Breast epithelium (tissue), 4 donors: ENCODE measurements around the gene FKTN. TPM values are rescaled to one million over a fixed set of nuclear protein-coding genes. Genes with fewer than 3 reads are reported as not detected.

Experiments used
- DNase-seq, 2 donors: peaks; one replicate each; pipeline ENCODE4 v3.0.0-alpha.2; 2019; ENCODE audit warnings: low spot score in 2 of 2
- H3K27ac ChIP-seq, 2 donors: fragments of 200-600 bp; sonication (generic) in 1 of 2; one replicate each; pipeline ENCODE4 v1.5.1; 2016 to 2019; ENCODE audit warnings: mild to moderate bottlenecking in 1 of 2
- H3K27me3 ChIP-seq, 2 donors: fragments of 200-600 bp; sonication (generic) in 1 of 2; one replicate each; pipeline versions ENCODE4 v1.5.1 to v1.6.0; 2017 to 2019; ENCODE audit warnings: control low read depth in 1 of 2, mild to moderate bottlenecking in 1 of 2
- H3K36me3 ChIP-seq: fragments of 200-600 bp; one replicate; pipeline ENCODE4 v1.5.1; 2019
- H3K4me1 ChIP-seq, 2 donors: fragments of 200-600 bp; sonication (generic); one replicate each; pipeline ENCODE4 v1.5.1; 2016 to 2019; ENCODE audit warnings: control low read depth in 1 of 2
- H3K4me3 ChIP-seq, 3 donors: fragments of 200-600 bp; sonication (generic); 1 replicate in 2 of 3; 2 replicates in 1 of 3; pipeline ENCODE4 v1.5.1; 2016 to 2019; ENCODE audit warnings: mild to moderate bottlenecking in 3 of 3, moderate library complexity in 2 of 3
- H3K9me3 ChIP-seq, 2 donors: fragments of 200-600 bp; sonication (generic) in 1 of 2; one replicate each; pipeline ENCODE4 v1.5.1; 2016 to 2019; ENCODE audit warnings: control low read depth in 1 of 2
- CTCF ChIP-seq, 3 donors: fragments of 450-650 bp; IDR thresholded peaks; one replicate each; pipeline ENCODE4 v1.5.1; 2016 to 2017; ENCODE audit warnings: antibody characterized with exemption in 3 of 3, mild to moderate bottlenecking in 3 of 3, moderate library complexity in 3 of 3
- POLR2A ChIP-seq: fragments of 450-650 bp; IDR thresholded peaks from one replicate; pipeline ENCODE4 v1.6.1; 2016; ENCODE audit warnings: antibody characterized with exemption, mild to moderate bottlenecking, moderate library complexity
- POLR2AphosphoS5 ChIP-seq, 3 donors: sonication (generic); formaldehyde crosslinking; IDR thresholded peaks; one replicate each; pipeline ENCODE4 v1.6.1; 2017; ENCODE audit warnings: antibody characterized with exemption in 3 of 3
- intact Hi-C: fragments of 100-400 bp; cut with DNase I; formaldehyde crosslinking; loops from one replicate; pipeline ENCODE4 v1.15.1; 2023; ENCODE audit warnings: low total_unique reads
- total RNA-seq, 3 donors: library from RNA; depleted of rRNA; stranded (reverse); fragments of >200 nt; gene quantifications; one replicate each; pipeline ENCODE4 v1.1.0, GENCODE V29; 2016

The FKTN gene
- total RNA-seq, 3 donors from 2014 or later, result 9.4 to 29.0 (median 12.1) TPM

GRCh38 chr9:105639936-105640335, 82.0 kb downstream of the FKTN start:
- no peak overlapping the region for H3K27ac ChIP-seq
- H3K36me3 ChIP-seq, result no peaks in the 10 kb centered on the region
- H3K4me3 ChIP-seq, result no peak overlapping the region
- TF ChIP-seq CTCF (IDR thresholded peaks at IDR 0.05) (no peak), POLR2AphosphoS5 (IDR thresholded peaks at IDR 0.05) (no peak)
- H3K9me3 ChIP-seq, result peaks cover 0 to 7% of the 10 kb centered on the region in 2 donors
- no peaks in the 10 kb centered on the region for H3K27me3 ChIP-seq
- H3K4me1 ChIP-seq, result no peaks in the 10 kb centered on the region
- no peak for DNase-seq
- intact Hi-C loops, result no loop called here

- intact Hi-C loops, result no loop called here
These were observed 85.9 kb downstream of the FKTN start for GRCh38 chr9:105643795-105644194.

GRCh38 chr9:105646879-105647594, 89.1 kb downstream of the FKTN start:
- no peak overlapping the region for H3K27ac ChIP-seq
- peaks cover 0 to 4% of the 10 kb centered on the region in 2 donors for H3K9me3 ChIP-seq
- intact Hi-C loops, result no loop called here
- no peaks in the 10 kb centered on the region for H3K4me1 ChIP-seq
- H3K36me3 ChIP-seq, result no peaks in the 10 kb centered on the region
- DNase-seq, result no peak
- no peaks in the 10 kb centered on the region for H3K27me3 ChIP-seq
- TF ChIP-seq CTCF (IDR thresholded peaks at IDR 0.05), result no peak
- TF ChIP-seq POLR2AphosphoS5 (IDR thresholded peaks at IDR 0.05), result no peak
- no peak for TF ChIP-seq POLR2A
- no peak overlapping the region for H3K4me3 ChIP-seq

More at GRCh38 chr9:105643795-105644194, 85.9 kb downstream of the FKTN start:
- Histone ChIP-seq H3K4me3 (no peak overlapping the region), H3K36me3 (no peaks in the 10 kb centered on the region), H3K27me3 (no peaks in the 10 kb centered on the region), H3K9me3 (peaks cover 0 to 7% of the 10 kb centered on the region in 2 donors), H3K4me1 (no peaks in the 10 kb centered on the region), H3K27ac (no peak overlapping the region)
- DNase-seq, result no peak
- TF ChIP-seq CTCF (IDR thresholded peaks at IDR 0.05) (no peak), POLR2A (no peak), POLR2AphosphoS5 (IDR thresholded peaks at IDR 0.05) (no peak)

- intact Hi-C loops, result no loop called here
- no peak for DNase-seq
- no peak overlapping the region for H3K27ac ChIP-seq
- H3K4me3 ChIP-seq, result no peak overlapping the region
- no peaks in the 10 kb centered on the region for H3K9me3 ChIP-seq
- H3K27me3 ChIP-seq, result no peaks in the 10 kb centered on the region
- no peaks in the 10 kb centered on the region for H3K4me1 ChIP-seq
- no peak for TF ChIP-seq POLR2A
- TF ChIP-seq CTCF (IDR thresholded peaks at IDR 0.05), result no peak
- TF ChIP-seq POLR2AphosphoS5 (IDR thresholded peaks at IDR 0.05), result no peak
- H3K36me3 ChIP-seq, result no peaks in the 10 kb centered on the region
These were observed 89.8 kb downstream of the FKTN start for GRCh38 chr9:105647595-105648349.

DNA sequence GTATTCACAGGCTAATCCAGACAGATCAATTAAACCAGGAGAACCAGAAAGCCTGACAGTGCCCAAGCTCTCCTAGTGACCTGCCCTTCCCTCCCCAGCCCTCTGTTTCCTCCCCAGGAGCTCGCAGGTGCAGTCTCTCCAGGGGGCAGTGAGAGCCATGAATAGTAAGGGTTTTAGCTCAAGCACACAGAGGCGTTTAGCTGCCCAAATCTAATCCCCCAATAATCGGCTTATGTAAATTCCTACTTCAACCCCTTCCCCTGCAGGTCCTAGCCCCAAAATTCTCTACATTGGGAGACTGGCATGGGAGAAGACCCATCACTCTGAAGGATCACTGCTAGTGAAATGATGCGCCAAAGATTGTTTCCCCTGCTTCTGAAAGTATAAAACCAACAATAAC, 93.9 kb downstream of the FKTN start:
- intact Hi-C loops, result no loop called here
- Histone ChIP-seq H3K27me3 (peaks cover 0 to 9% of the 10 kb centered on the region in 2 donors), H3K9me3 (no peaks in the 10 kb centered on the region), H3K4me1 (no peaks in the 10 kb centered on the region), H3K27ac (no peak overlapping the region), H3K4me3 (no peak overlapping the region), H3K36me3 (no peaks in the 10 kb centered on the region)
- no peak for TF ChIP-seq POLR2AphosphoS5 (IDR thresholded peaks at IDR 0.05)
- TF ChIP-seq POLR2A, result no peak
- TF ChIP-seq CTCF (IDR thresholded peaks at IDR 0.05), result no peak
- no peak for DNase-seq
